GM23248 (cell line): ENCODE measurements around the gene SEC22B.
"Not testable (repeated sequence)": the region's sequence is repeated elsewhere in the genome, so short reads cannot be mapped to it uniquely, and the experiment has no call there.

Experiments
- EZH2 ChIP-seq: fragments of 200-600 bp; sonication (generic); IDR thresholded peaks from 2 replicates; pipeline ENCODE4 v1.6.1; 2018; ENCODE audit warnings: antibody characterized with exemption, mild to moderate bottlenecking; ENCODE audit not compliant: insufficient read depth, poor library complexity, severe bottlenecking
- EZH2phosphoT487 ChIP-seq: fragments of 200-600 bp; sonication (generic); IDR thresholded peaks from 2 replicates; pipeline ENCODE4 v1.6.1; 2018; ENCODE audit warnings: antibody characterized with exemption, moderate library complexity, mild to moderate bottlenecking, low read depth; ENCODE audit not compliant: insufficient read depth

GRCh38 chr1:120196863-120197775 is 20.8 kb upstream of the SEC22B start:
- not testable (repeated sequence) for TF ChIP-seq EZH2, EZH2phosphoT487
